Activated effector memory CD4-positive, alpha-beta T cell treated with anti-CD3 and anti-CD28 coated beads, Interleukin-2, amount 50 U/mL, for 16 hours (primary cell): ENCODE results near the gene GFOD2.

Experiments used
- DNase-seq: peaks from one replicate; pipeline ENCODE4 v3.0.0-alpha.2; 2020

GFOD2 gene

GRCh38 chr16:67668495-67669157 lies 50.5 kb downstream of the GFOD2 start:
- DNase-seq, result no peak

- peak; percentile 92 for DNase-seq
Measured at GRCh38 chr16:67667817-67668494, 51.2 kb downstream of the GFOD2 start.

- DNase-seq, result no peak
Measured at GRCh38 chr16:67667453-67667816, 51.7 kb downstream of the GFOD2 start.

GRCh38 chr16:67666559-67667452 lies 52.3 kb downstream of the GFOD2 start, which contains the start of the genes C16orf86 and ENKD1:
TSS of gene C16orf86 (plus strand) at chr16:67666814. CDS start at chr16:67666971, 157 bp downstream.
TSS of gene ENKD1 (minus strand) at chr16:67666750. CDS start at chr16:67666442, 308 bp downstream.
- DNase-seq, result peak; percentile 93

- DNase-seq, result no peak
Measured at GRCh38 chr16:67666032-67666551, 53.0 kb downstream of the GFOD2 start.

GRCh38 chr16:67665598-67665997 lies 53.5 kb downstream of the GFOD2 start:
- no peak for DNase-seq

- no peak for DNase-seq
Measured at GRCh38 chr16:67664871-67665270, 54.2 kb downstream of the GFOD2 start.

- DNase-seq, result no peak
Measured at GRCh38 chr16:67664258-67664657, 54.9 kb downstream of the GFOD2 start.

GRCh38 chr16:67663877-67664222 lies 55.3 kb downstream of the GFOD2 start:
- no peak for DNase-seq

GRCh38 chr16:67663151-67663876 lies 55.8 kb downstream of the GFOD2 start:
- peak; percentile 75 for DNase-seq

GRCh38 chr16:67662653-67663010 lies 56.5 kb downstream of the GFOD2 start:
- no peak for DNase-seq

GRCh38 chr16:67661886-67662652 lies 57.0 kb downstream of the GFOD2 start:
- no peak for DNase-seq

- DNase-seq, result no peak
Measured at GRCh38 chr16:67661101-67661761, 57.9 kb downstream of the GFOD2 start.

GRCh38 chr16:67660564-67661028 lies 58.5 kb downstream of the GFOD2 start, which contains the start of gene PARD6A:
TSS of gene PARD6A (plus strand) at chr16:67660960. CDS start at chr16:67661039, 79 bp downstream.
- DNase-seq, result peak; percentile 97

- DNase-seq, result peak; percentile 98
Measured at GRCh38 chr16:67659675-67660563, 59.2 kb downstream of the GFOD2 start, which contains the start of gene ACD. TSS of gene ACD (minus strand) at chr16:67660260. CDS start at chr16:67660220, 40 bp downstream.

GRCh38 chr16:67658849-67659674 lies 60.1 kb downstream of the GFOD2 start:
- no peak for DNase-seq

- DNase-seq, result no peak
Measured at GRCh38 chr16:67657751-67658518, 61.2 kb downstream of the GFOD2 start.

GRCh38 chr16:67657017-67657608 lies 62.0 kb downstream of the GFOD2 start:
- no peak for DNase-seq
